GM12873 (cell line): ENCODE data around the gene ARID3A.

Experiments used
- TF ChIP-seq, protein P1 (sequence below): IDR thresholded peaks from 2 replicates; pipeline ENCODE4 v1.5.1; 2012; ENCODE audit warnings: low read depth, mild to moderate bottlenecking, moderate library complexity, low read length, control low read depth; ENCODE audit not compliant: insufficient read depth; ENCODE audit errors: missing control alignments

Gene ARID3A

GRCh38 chr19:913080-913748 lies 12.6 kb upstream of the ARID3A start, which contains the start of gene R3HDM4:
TSS of gene R3HDM4 (minus strand) at chr19:913219. CDS start at chr19:913157, 62 bp downstream.
- TF ChIP-seq, protein P1, sequence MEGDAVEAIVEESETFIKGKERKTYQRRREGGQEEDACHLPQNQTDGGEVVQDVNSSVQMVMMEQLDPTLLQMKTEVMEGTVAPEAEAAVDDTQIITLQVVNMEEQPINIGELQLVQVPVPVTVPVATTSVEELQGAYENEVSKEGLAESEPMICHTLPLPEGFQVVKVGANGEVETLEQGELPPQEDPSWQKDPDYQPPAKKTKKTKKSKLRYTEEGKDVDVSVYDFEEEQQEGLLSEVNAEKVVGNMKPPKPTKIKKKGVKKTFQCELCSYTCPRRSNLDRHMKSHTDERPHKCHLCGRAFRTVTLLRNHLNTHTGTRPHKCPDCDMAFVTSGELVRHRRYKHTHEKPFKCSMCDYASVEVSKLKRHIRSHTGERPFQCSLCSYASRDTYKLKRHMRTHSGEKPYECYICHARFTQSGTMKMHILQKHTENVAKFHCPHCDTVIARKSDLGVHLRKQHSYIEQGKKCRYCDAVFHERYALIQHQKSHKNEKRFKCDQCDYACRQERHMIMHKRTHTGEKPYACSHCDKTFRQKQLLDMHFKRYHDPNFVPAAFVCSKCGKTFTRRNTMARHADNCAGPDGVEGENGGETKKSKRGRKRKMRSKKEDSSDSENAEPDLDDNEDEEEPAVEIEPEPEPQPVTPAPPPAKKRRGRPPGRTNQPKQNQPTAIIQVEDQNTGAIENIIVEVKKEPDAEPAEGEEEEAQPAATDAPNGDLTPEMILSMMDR = no peak

DNA sequence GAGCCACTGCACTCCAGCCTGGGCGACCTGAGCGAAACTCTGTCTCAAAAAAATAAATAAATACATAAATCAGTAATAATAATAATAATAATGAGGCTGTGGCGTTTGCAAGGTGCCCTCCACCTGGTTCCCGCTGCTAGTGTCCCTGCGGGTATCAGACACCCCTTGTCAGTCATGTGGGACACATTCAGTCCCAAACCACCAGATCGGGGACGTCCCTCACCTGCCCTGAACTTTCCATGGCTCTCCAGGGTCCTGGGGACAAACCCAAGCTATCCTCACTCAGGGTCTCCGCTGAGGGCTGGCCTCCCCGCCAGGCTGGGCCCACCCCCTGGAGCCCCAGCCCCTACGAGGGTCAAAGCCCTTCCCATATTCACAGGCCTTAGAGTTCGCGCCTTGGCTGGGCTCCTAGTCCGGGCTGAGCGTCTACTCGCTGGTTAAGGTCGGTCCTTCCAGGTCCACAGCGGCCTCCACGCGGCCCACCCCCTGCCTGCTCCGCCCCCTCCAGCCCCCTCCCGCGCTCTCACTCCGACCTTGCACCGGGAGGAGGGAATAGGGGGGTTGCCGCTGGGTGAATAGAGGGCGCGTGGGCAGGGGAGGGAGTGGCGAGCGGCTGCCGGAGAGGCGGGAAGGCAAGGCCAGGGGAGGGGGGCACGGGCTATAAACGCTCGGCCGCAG lies 9.1 kb upstream of the ARID3A start:
- TF ChIP-seq, protein P1 = no peak

- TF ChIP-seq, protein P1 = peak; percentile 76
These were observed 8.3 kb upstream of the ARID3A start, which contains the start of gene KISS1R for GRCh38 chr19:917323-918151. TSS of gene KISS1R (plus strand) at chr19:917333. CDS start at chr19:917503, 170 bp downstream.

DNA sequence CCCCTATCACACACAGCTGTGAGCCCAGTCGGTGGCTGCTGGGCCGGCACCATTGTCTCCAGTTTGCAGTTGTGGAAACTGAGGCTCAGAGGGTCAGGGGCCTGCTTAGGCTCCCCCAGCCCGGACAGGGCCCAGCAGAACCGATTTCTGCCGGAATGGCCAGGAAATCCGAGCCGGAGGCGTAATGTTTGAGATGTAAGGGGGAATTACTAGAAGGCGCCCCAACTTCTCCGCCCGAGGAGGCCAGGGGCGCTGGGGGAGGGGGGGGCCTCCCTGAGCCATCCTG lies 7.7 kb upstream of the ARID3A start:
- TF ChIP-seq, protein P1 = no peak

GRCh38 chr19:918481-919198 lies 7.2 kb upstream of the ARID3A start:
- TF ChIP-seq, protein P1 = no peak

GRCh38 chr19:919199-920050 lies 6.4 kb upstream of the ARID3A start:
- TF ChIP-seq, protein P1 = no peak
